Sigmoid colon (tissue), 7 donors: ENCODE measurements around the gene GALNT18. TPM values are rescaled to one million over a fixed set of nuclear protein-coding genes. Genes with fewer than 3 reads are reported as not detected.

Source experiments
- DNase-seq: peaks from one replicate; pipeline ENCODE4 v3.0.0-alpha.2; 2019
- H3K27ac ChIP-seq, 4 donors: fragments of 200-600 bp; sonication (generic); one replicate each; pipeline ENCODE4 v1.5.1; 2016 to 2019; ENCODE audit warnings: mild to moderate bottlenecking in 1 of 4
- H3K27me3 ChIP-seq, 3 donors: fragments of 200-600 bp; sonication (generic); one replicate each; pipeline ENCODE4 v1.5.1; 2019; ENCODE audit warnings: mild to moderate bottlenecking in 1 of 3
- H3K36me3 ChIP-seq, 4 donors: fragments of 200-600 bp; sonication (generic); one replicate each; pipeline ENCODE4 v1.5.1; 2016 to 2019
- H3K4me1 ChIP-seq, 4 donors: fragments of 200-600 bp; sonication (generic); one replicate each; pipeline ENCODE4 v1.5.1; 2017 to 2019
- H3K4me3 ChIP-seq, 4 donors: fragments of 200-600 bp; sonication (generic); one replicate each; pipeline ENCODE4 v1.5.1; 2017 to 2019; ENCODE audit warnings: mild to moderate bottlenecking in 2 of 4, moderate library complexity in 1 of 4
- H3K9me3 ChIP-seq, 4 donors: fragments of 200-600 bp in 3 of 4; sonication (generic) in 3 of 4; one replicate each; pipeline versions ENCODE4 v1.5.1 to v1.6.1; 2013 to 2019
- CTCF ChIP-seq, 4 experiments: fragments of 450-650 bp in 3 of 4; fragments of 200-600 bp in 1 of 4; IDR thresholded peaks; one replicate each; pipeline ENCODE4 v1.5.1; 2016 to 2019; ENCODE audit warnings: antibody characterized with exemption in 4 of 4, mild to moderate bottlenecking in 3 of 4, moderate library complexity in 2 of 4
- EP300 ChIP-seq, 4 donors: sonication (generic); formaldehyde crosslinking; IDR thresholded peaks; one replicate each; pipeline ENCODE4 v1.6.1; 2017; ENCODE audit warnings: antibody characterized with exemption in 4 of 4
- POLR2A ChIP-seq, 2 donors: fragments of 450-650 bp; IDR thresholded peaks; one replicate each; pipeline ENCODE4 v1.6.1; 2016; ENCODE audit warnings: antibody characterized with exemption in 2 of 2, mild to moderate bottlenecking in 2 of 2, moderate library complexity in 2 of 2
- POLR2AphosphoS5 ChIP-seq, 4 donors: sonication (generic); formaldehyde crosslinking; IDR thresholded peaks; one replicate each; pipeline ENCODE4 v1.6.1; 2017; ENCODE audit warnings: antibody characterized with exemption in 4 of 4
- WGBS, 2 donors: extraction: QIAGEN DNeasy Blood & Tissue Kit; methylation state at CpG; one replicate each; pipeline ENCODE4 v1.1.7; 2013; 5-methylcytosine and 5-hydroxymethylcytosine counted together
- intact Hi-C: fragments of 100-400 bp; cut with DNase I; formaldehyde crosslinking; loops from one replicate; pipeline ENCODE4 v1.15.1; 2023
- polyA plus RNA-seq, 3 donors: library from polyadenylated mRNA; stranded (reverse); fragments of 200-250 nt; gene quantifications; one replicate each; pipeline ENCODE4 v1.2.3, GENCODE V29; 2013
- total RNA-seq, 4 donors: library from RNA; depleted of rRNA; stranded (reverse); fragments of >200 nt; gene quantifications; one replicate each; pipeline ENCODE4 v1.1.0, GENCODE V29; 2016
- donor health status: healthy with polysubstance abuse.
- donor health status: Bipolar disorder and iron deficiency.
- donor health status: healthy.

GALNT18 gene
- total and polyA plus RNA-seq, 7 donors, result 0.92 to 48.6 (median 34.9) TPM

GRCh38 chr11:11521306-11522002 lies 100.4 kb downstream of the GALNT18 start:
- intact Hi-C loops, result no loop called here
- no peak overlapping the region for H3K4me3 ChIP-seq
- H3K9me3 ChIP-seq, result no peaks in the 10 kb centered on the region
- TF ChIP-seq POLR2A (IDR thresholded peaks at IDR 0.05), result no peak
- no peak for TF ChIP-seq CTCF (IDR thresholded peaks at IDR 0.05)
- no peak for TF ChIP-seq EP300 (IDR thresholded peaks at IDR 0.05)
- TF ChIP-seq POLR2AphosphoS5 (IDR thresholded peaks at IDR 0.05), result no peak
- no peak overlapping the region for H3K27ac ChIP-seq
- no peak for DNase-seq
- H3K36me3 ChIP-seq, result no peaks in the 10 kb centered on the region
- peaks cover 0 to 60% (median 30%) of the 10 kb centered on the region in 4 donors for H3K4me1 ChIP-seq
- H3K27me3 ChIP-seq, result no peaks in the 10 kb centered on the region
- WGBS, 2 donors, result 70 to 80% methylated on average over 13 of the region's 13 CpGs

GRCh38 chr11:11520231-11521015 lies 101.4 kb downstream of the GALNT18 start:
- no peaks in the 10 kb centered on the region for H3K36me3 ChIP-seq
- 76 to 85% methylated on average over 14 of the region's 14 CpGs for WGBS, 2 donors
- peaks cover 0 to 64% (median 30%) of the 10 kb centered on the region in 4 donors for H3K4me1 ChIP-seq
- no peak overlapping the region for H3K4me3 ChIP-seq
- H3K27me3 ChIP-seq, result no peaks in the 10 kb centered on the region
- no peaks in the 10 kb centered on the region for H3K9me3 ChIP-seq
- intact Hi-C loops, result no loop called here
- peak; percentile 46 for DNase-seq
- no peak overlapping the region for H3K27ac ChIP-seq
- TF ChIP-seq POLR2A (IDR thresholded peaks at IDR 0.05), result no peak
- no peak for TF ChIP-seq CTCF (IDR thresholded peaks at IDR 0.05)
- TF ChIP-seq POLR2AphosphoS5 (IDR thresholded peaks at IDR 0.05), result no peak
- no peak for TF ChIP-seq EP300 (IDR thresholded peaks at IDR 0.05)

- H3K4me3 ChIP-seq, result no peak overlapping the region
- no peaks in the 10 kb centered on the region for H3K27me3 ChIP-seq
- peak; percentile 36 for DNase-seq
- no peaks in the 10 kb centered on the region for H3K9me3 ChIP-seq
- no peak overlapping the region for H3K27ac ChIP-seq
- intact Hi-C loops, result no loop called here
- H3K4me1 ChIP-seq, result peaks cover 0 to 67% (median 33%) of the 10 kb centered on the region in 4 donors
- WGBS, 2 donors, result 28 to 69% methylated on average over 4 of the region's 4 CpGs
- H3K36me3 ChIP-seq, result no peaks in the 10 kb centered on the region
- no peak for TF ChIP-seq CTCF (IDR thresholded peaks at IDR 0.05)
- TF ChIP-seq EP300 (IDR thresholded peaks at IDR 0.05), result no peak
- no peak for TF ChIP-seq POLR2AphosphoS5 (IDR thresholded peaks at IDR 0.05)
- no peak for TF ChIP-seq POLR2A (IDR thresholded peaks at IDR 0.05)
These were observed 102.6 kb downstream of the GALNT18 start for GRCh38 chr11:11519184-11519583.

- TF ChIP-seq POLR2A (IDR thresholded peaks at IDR 0.05) (no peak), EP300 (IDR thresholded peaks at IDR 0.05) (no peak), POLR2AphosphoS5 (IDR thresholded peaks at IDR 0.05) (no peak), CTCF (IDR thresholded peaks at IDR 0.05) (no peak)
These were observed 107.6 kb downstream of the GALNT18 start for GRCh38 chr11:11514246-11514645.

More at GRCh38 chr11:11514246-11514645, 107.6 kb downstream of the GALNT18 start:
- peaks cover 0 to 74% (median 51%) of the 10 kb centered on the region in 4 donors for H3K4me1 ChIP-seq
- H3K27ac ChIP-seq, result peak overlapping the region in 1 of 4 donors; percentile 20
- no peak overlapping the region for H3K4me3 ChIP-seq
- WGBS, 2 donors, result 73 to 90% methylated on average over 3 of the region's 3 CpGs
- DNase-seq, result no peak
- H3K36me3 ChIP-seq, result no peaks in the 10 kb centered on the region
- intact Hi-C loops, result no loop called here
- no peaks in the 10 kb centered on the region for H3K9me3 ChIP-seq
- H3K27me3 ChIP-seq, result no peaks in the 10 kb centered on the region
